ENCODE measurements around the gene MAFF.

DNA sequence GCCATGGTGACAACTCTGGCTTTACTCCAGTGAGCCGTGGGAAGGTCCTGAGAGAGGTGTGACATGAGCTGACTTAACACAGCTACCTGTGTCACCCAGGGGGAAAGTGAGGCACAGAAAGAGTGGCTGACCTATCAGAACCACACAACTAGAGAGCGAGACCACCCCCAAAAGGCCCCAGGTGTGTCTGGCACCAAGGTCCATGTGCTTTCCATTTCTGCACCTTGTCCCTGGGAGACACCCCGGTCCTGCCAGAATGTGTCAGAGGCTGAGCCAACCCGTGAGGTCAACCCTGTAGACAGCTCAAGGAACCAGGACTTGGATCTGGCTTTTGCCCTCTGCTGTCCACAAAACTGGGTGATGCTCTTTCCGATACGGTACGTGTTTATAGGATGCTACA is 9.8 kb downstream of the MAFF start:
- TF ChIP-seq, protein P1, sequence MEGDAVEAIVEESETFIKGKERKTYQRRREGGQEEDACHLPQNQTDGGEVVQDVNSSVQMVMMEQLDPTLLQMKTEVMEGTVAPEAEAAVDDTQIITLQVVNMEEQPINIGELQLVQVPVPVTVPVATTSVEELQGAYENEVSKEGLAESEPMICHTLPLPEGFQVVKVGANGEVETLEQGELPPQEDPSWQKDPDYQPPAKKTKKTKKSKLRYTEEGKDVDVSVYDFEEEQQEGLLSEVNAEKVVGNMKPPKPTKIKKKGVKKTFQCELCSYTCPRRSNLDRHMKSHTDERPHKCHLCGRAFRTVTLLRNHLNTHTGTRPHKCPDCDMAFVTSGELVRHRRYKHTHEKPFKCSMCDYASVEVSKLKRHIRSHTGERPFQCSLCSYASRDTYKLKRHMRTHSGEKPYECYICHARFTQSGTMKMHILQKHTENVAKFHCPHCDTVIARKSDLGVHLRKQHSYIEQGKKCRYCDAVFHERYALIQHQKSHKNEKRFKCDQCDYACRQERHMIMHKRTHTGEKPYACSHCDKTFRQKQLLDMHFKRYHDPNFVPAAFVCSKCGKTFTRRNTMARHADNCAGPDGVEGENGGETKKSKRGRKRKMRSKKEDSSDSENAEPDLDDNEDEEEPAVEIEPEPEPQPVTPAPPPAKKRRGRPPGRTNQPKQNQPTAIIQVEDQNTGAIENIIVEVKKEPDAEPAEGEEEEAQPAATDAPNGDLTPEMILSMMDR (conservative IDR thresholded peaks at IDR 0.05 in 1 of 2, IDR thresholded peaks at IDR 0.05 in 1 of 2; ENCODE audit: low read depth in 1 of 2, low read length in 2 of 2): no peak
- no peak for TF ChIP-seq EZH2 (IDR thresholded peaks at IDR 0.05; ENCODE audit: low read length, missing control alignments)

Data from fibroblast of lung (primary cell).